Transverse colon (tissue), 4 donors: ENCODE measurements around the gene ANKRD11. TPM values are rescaled to one million over a fixed set of nuclear protein-coding genes. Genes with fewer than 3 reads are reported as not detected.

Experiments
- DNase-seq: peaks from one replicate; pipeline ENCODE4 v3.0.0-alpha.2; 2019
- H3K27ac ChIP-seq, 4 donors: fragments of 200-600 bp; sonication (generic); 2 replicates each; pipeline ENCODE4 v1.5.1; 2016 to 2018; ENCODE audit warnings: inconsistent platforms in 4 of 4
- H3K27me3 ChIP-seq: fragments of 200-600 bp; sonication (generic); 2 replicates; pipeline ENCODE4 v1.5.1; 2017; ENCODE audit warnings: inconsistent platforms
- H3K36me3 ChIP-seq, 4 donors: fragments of 200-600 bp; sonication (generic); 2 replicates each; pipeline ENCODE4 v1.5.1; 2017 to 2019; ENCODE audit warnings: inconsistent platforms in 4 of 4
- H3K4me1 ChIP-seq, 4 donors: fragments of 200-600 bp; sonication (generic); 2 replicates each; pipeline ENCODE4 v1.5.1; 2017 to 2020; ENCODE audit warnings: inconsistent platforms in 4 of 4
- H3K4me3 ChIP-seq, 4 donors: fragments of 200-600 bp; sonication (generic); 1 replicate in 1 of 4; 2 replicates in 3 of 4; pipeline versions ENCODE4 v1.5.1 to v1.6.1; 2017 to 2019; ENCODE audit warnings: inconsistent platforms in 4 of 4
- H3K9me3 ChIP-seq, 2 donors: fragments of 200-600 bp; sonication (generic); 2 replicates each; pipeline ENCODE4 v1.5.1; 2017 to 2019; ENCODE audit warnings: inconsistent platforms in 2 of 2
- EP300 ChIP-seq: sonication (generic); formaldehyde crosslinking; IDR thresholded peaks from one replicate; pipeline ENCODE4 v1.6.1; 2017; ENCODE audit warnings: antibody characterized with exemption, low read depth
- POLR2A ChIP-seq: fragments of 450-650 bp; IDR thresholded peaks from one replicate; pipeline ENCODE4 v1.6.1; 2016; ENCODE audit warnings: antibody characterized with exemption, mild to moderate bottlenecking, moderate library complexity
- POLR2AphosphoS5 ChIP-seq, 3 donors: sonication (generic); formaldehyde crosslinking; IDR thresholded peaks; one replicate each; pipeline ENCODE4 v1.6.1; 2016; ENCODE audit warnings: antibody characterized with exemption in 3 of 3
- WGBS, 2 donors: methylation state at CpG; one replicate each; pipeline ENCODE4 v1.1.5; 2018; ENCODE audit warnings: low coverage in 1 of 2; 5-methylcytosine and 5-hydroxymethylcytosine counted together
- in situ Hi-C, 4 donors: fragments of 200-750 bp; cut with MboI; loops; one replicate each; pipeline versions ENCODE4 v1.15.0 to v1.15.1; 2017; ENCODE audit warnings: low sequenced_read_pairs in 3 of 4, low pct_ligation_motif_present in 1 of 4, low pct_unique_long_range_greater_than_20kb in 1 of 4
- intact Hi-C: fragments of 100-400 bp; cut with DNase I; formaldehyde crosslinking; loops from one replicate; pipeline ENCODE4 v1.15.1; 2023; ENCODE audit warnings: low total_unique reads
- small RNA-seq, 4 donors: library from RNA; depleted of rRNA; stranded (forward); fragments of <200 nt; gene quantifications; one replicate each; pipeline ENCODE3, GENCODE V24; 2016
- total RNA-seq, 4 donors: library from RNA; depleted of rRNA; stranded (reverse); fragments of >200 nt; gene quantifications; one replicate each; pipeline ENCODE4 v1.1.0, GENCODE V29; 2016
- TF ChIP-seq, protein P1 (sequence below), 5 experiments: fragments of 200-600 bp in 3 of 5; fragments of 450-650 bp in 2 of 5; sonication (generic) in 3 of 5; IDR thresholded peaks; 1 replicate in 2 of 5; 2 replicates in 3 of 5; pipeline ENCODE4 v1.5.1; 2016 to 2017; ENCODE audit warnings: antibody characterized with exemption in 5 of 5, inconsistent platforms in 3 of 5, mild to moderate bottlenecking in 2 of 5, moderate library complexity in 1 of 5

Gene ANKRD11
- total RNA-seq, 4 donors from 2014 or later: 109 to 281 (median 142) TPM

DNA sequence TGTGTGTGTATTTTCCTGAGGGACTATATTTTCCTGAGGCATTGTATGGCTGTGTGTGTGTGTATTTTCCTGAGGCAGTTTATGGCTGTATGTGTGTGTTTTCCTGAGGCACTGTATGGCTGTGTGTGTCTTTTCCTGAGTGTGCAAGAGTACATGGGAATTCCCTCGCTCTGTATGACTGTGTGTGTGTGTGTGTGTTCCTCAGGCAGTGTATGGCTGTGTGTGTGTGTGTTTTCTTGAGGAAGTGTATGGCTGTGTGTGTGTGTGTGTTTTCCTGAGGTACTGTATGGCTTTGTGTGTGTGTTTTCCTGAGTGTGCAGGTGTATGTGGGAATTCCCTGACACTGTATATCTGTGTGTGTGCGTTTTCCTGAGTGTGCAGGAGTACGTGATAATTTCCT, 268.8 kb downstream of the ANKRD11 start:
- TF ChIP-seq EP300 (no peak), POLR2A (no peak), POLR2AphosphoS5 (IDR thresholded peaks at IDR 0.05) (no peak)
- TF ChIP-seq, protein P1, sequence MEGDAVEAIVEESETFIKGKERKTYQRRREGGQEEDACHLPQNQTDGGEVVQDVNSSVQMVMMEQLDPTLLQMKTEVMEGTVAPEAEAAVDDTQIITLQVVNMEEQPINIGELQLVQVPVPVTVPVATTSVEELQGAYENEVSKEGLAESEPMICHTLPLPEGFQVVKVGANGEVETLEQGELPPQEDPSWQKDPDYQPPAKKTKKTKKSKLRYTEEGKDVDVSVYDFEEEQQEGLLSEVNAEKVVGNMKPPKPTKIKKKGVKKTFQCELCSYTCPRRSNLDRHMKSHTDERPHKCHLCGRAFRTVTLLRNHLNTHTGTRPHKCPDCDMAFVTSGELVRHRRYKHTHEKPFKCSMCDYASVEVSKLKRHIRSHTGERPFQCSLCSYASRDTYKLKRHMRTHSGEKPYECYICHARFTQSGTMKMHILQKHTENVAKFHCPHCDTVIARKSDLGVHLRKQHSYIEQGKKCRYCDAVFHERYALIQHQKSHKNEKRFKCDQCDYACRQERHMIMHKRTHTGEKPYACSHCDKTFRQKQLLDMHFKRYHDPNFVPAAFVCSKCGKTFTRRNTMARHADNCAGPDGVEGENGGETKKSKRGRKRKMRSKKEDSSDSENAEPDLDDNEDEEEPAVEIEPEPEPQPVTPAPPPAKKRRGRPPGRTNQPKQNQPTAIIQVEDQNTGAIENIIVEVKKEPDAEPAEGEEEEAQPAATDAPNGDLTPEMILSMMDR (IDR thresholded peaks at IDR 0.05): no peak
- in situ Hi-C loops (loop anchor here in 3 of 4 donors (25.0 kb wide), 3 partner anchors 284 to 484 kb away; partner anchors contain the start of genes APRT (in 1 of the 3) and CDT1 (in 1 of the 3)), intact Hi-C loops (no loop called here)
- Histone ChIP-seq H3K27me3 (no peaks in the 10 kb centered on the region), H3K27ac (no peak overlapping the region), H3K9me3 (peaks cover 0 to under 1% of the 10 kb centered on the region in 2 donors), H3K36me3 (peaks cover 0 to 28% (median 8%) of the 10 kb centered on the region in 4 donors), H3K4me1 (peaks cover 6 to 24% (median 15%) of the 10 kb centered on the region in 4 donors), H3K4me3 (no peak overlapping the region)
- no peak for DNase-seq
- WGBS, 2 donors: 90 to 100% methylated on average over 2 to 3 of the region's 3 CpGs

DNA sequence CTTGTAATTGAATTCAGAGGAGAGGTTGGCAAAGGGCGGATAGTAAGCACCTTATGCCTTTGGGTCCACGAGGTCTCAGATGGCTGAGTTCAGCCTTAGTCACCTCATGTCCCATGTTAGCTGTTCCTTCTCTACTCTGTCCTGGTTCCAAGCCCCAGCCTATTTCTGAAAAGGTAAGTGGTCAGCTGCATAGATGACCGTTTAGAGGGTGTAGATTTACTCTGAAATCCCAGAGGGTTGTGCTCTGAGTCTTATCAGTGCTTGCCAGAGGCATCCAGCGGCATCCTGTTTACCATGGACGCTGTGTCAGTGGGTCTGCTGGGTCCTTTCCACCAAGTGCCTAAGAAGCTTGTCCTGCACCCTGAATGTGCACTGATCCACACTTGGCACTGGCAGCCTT, 271.0 kb downstream of the ANKRD11 start:
- Histone ChIP-seq H3K36me3 (peaks cover 0 to 13% (median 2%) of the 10 kb centered on the region in 4 donors), H3K27ac (no peak overlapping the region), H3K9me3 (no peaks in the 10 kb centered on the region), H3K4me1 (peaks cover 11 to 34% (median 23%) of the 10 kb centered on the region in 4 donors), H3K27me3 (no peaks in the 10 kb centered on the region), H3K4me3 (no peak overlapping the region)
- TF ChIP-seq EP300 (no peak), POLR2A (no peak), POLR2AphosphoS5 (IDR thresholded peaks at IDR 0.05) (no peak)
- TF ChIP-seq, protein P1 (IDR thresholded peaks at IDR 0.05): no peak
- no peak for DNase-seq
- in situ Hi-C loops: loop anchor here in 3 of 4 donors (25.0 kb wide), 3 partner anchors 282 to 482 kb away; partner anchors contain the start of genes APRT (in 1 of the 3) and CDT1 (in 1 of the 3)
- WGBS, 2 donors: 76 to 100% methylated on average over 1 to 5 of the region's 5 CpGs
- intact Hi-C loops: loop anchor here (5.0 kb wide), 1 partner anchor 277 kb away; no protein-coding TSS in a partner anchor

Small RNA genes lying within 50 kb of the gene (small RNA-seq; reads per million reads assigned to genes)
- 0 reads per million in 4 donors for gene RNU6-430P

Other genes with a start within 250 kb of the ANKRD11 start
- gene SPG7, start 17.8 kb upstream of the ANKRD11 start, total RNA-seq: 100 to 1,000 TPM; 168 to 408 (median 285) TPM
- gene RPL13, start 70.1 kb upstream of the ANKRD11 start, total RNA-seq: 1,000 to 10,000 TPM; 3,190 to 3,814 (median 3,321) TPM
- gene CPNE7, start 85.2 kb upstream of the ANKRD11 start, total RNA-seq: 1 to 10 TPM in 1 of 4 donors, under 1 TPM in 2, not detected in 1; 0.41 to 5.0 (median 0.79) TPM
- gene DPEP1, start 123.1 kb upstream of the ANKRD11 start, total RNA-seq: 1 to 10 TPM in 3 of 4 donors, not detected in 1; 1.3 to 4.0 (median 1.4) TPM
- 100 to 1,000 TPM; 131 to 184 (median 144) TPM for gene CHMP1A, start 167.1 kb upstream of the ANKRD11 start, total RNA-seq
- 10 to 100 TPM in 1 of 4 donors, 1 to 10 TPM in 3; 4.4 to 10.1 (median 7.4) TPM for gene SPATA33, start 167.3 kb upstream of the ANKRD11 start, total RNA-seq
- 100 to 1,000 TPM in 1 of 4 donors, 10 to 100 TPM in 3; 69.6 to 304 (median 74.2) TPM for gene CDK10, start 196.1 kb upstream of the ANKRD11 start, total RNA-seq
- 10 to 100 TPM; 30.8 to 83.0 (median 60.6) TPM for gene SPATA2L, start 211.1 kb upstream of the ANKRD11 start, total RNA-seq
- 10 to 100 TPM; 13.1 to 54.6 (median 18.8) TPM for gene VPS9D1, start 230.3 kb upstream of the ANKRD11 start, total RNA-seq
- gene ZNF276, start 231.0 kb upstream of the ANKRD11 start, total RNA-seq: 100 to 1,000 TPM in 2 of 4 donors, 10 to 100 TPM in 2; 43.4 to 265 (median 145) TPM